ENCODE data around the gene HFE.
"Not testable (repeated sequence)": the region's sequence is repeated elsewhere in the genome, so short reads cannot be mapped to it uniquely, and the experiment has no call there.

The HFE gene

DNA sequence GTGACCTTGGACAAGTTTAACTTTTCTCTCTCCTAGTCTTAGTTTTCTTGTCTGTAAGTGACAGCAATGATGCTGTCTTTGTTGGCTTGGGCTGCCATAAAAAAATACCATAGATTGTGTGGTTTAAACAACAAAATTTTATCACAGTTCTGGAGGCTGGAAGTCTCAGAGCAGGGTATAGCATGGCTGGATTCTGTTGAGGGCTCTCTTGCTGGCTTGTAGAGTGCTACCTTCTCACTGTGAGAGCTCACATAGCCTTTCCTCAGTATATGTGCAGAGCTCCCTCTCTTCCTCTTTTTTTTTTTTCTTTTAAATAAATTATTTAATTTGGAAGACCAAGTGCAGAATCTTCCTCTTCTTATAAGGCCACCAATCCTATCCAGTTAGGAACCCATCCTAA lies 26.3 kb downstream of the HFE start:
- DNase-seq, result no peak

GRCh38 chr6:26115226-26115625 lies 28.0 kb downstream of the HFE start:
- DNase-seq, result no peak

DNA sequence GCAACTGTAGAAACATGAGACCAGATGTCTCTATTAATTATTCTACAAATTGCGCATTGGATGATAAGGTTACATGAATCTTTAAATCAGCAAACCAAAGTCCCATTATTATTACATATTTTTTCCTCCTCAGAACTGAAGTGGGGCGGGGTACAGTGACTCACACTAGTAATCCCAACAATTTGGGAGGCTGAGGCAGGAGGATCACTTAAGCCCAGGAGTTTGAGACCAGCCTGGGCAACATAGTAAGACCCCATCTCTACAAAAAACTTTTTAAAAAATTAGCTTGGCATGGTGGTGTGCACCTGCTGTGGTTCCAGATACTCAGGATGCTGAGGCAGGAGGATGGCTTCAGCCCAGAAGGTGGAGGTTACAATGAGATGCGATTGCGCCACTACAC lies 29.0 kb downstream of the HFE start:
- DNase-seq, result no peak

DNA sequence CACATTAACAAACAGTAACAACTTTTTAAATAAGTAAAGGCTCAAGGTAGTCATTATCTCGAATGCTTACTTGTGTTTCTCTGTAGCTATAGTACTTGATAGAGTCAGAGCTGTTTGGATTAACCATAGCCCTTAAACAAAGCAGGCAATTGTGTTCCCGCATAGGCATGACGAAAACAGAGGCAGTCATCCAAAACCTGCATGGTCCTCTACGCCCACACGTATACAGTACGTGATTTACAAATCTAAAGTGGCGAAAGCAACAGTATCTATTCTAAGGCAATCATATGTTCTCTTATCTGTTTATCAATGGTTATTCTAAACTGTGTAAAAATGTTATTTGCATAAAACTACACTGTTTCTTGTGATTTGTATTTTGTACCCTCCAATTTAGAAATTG lies 31.8 kb downstream of the HFE start:
- DNase-seq, result no peak

GRCh38 chr6:26120115-26120514 lies 32.9 kb downstream of the HFE start:
- not testable (repeated sequence) for DNase-seq

GRCh38 chr6:26120807-26121140 lies 33.5 kb downstream of the HFE start:
- no peak for DNase-seq

DNA sequence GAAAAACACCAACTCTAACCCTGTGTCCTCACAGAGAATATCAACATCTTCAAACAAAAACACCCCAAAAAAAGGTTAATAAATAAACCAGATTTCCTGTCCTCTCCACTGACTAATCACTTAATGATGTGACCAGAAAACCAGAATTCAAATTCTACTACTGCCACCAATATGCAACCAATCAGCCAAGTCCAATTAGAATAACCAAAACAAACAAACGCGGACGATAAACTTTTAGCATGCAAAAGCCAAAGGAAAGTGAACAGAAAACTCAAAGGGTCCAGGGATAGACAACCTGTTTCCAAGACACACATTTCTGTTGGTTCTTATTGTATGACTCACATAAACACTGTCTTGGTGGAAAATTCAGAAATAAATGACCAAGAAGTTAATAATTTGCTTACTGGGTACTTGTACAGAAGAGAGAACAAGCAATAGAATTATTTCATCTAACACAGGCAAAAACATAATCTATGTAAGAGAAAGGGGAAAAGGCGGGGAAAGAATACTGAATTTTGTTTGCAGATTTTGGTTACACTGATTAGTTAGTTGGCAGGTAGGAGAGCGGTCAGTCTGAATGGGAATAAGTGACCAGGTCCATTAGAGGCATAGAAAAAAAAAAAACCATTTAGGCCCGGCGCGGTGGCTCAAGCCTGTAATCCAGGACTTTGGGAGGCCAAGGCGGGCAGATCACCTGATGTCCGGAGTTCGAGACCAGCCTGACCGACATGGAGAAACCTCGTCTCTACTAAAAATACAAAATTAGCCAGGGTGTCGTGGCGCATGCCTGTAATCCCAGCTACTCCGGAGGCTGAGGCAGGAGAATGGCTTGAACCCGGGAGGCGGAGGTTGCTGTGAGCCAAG lies 34.1 kb downstream of the HFE start:
- no peak for DNase-seq

GRCh38 chr6:26122005-26122388 lies 34.8 kb downstream of the HFE start:
- no peak for DNase-seq

GRCh38 chr6:26122402-26122792 lies 35.2 kb downstream of the HFE start:
- DNase-seq, result peak; percentile 38

DNA sequence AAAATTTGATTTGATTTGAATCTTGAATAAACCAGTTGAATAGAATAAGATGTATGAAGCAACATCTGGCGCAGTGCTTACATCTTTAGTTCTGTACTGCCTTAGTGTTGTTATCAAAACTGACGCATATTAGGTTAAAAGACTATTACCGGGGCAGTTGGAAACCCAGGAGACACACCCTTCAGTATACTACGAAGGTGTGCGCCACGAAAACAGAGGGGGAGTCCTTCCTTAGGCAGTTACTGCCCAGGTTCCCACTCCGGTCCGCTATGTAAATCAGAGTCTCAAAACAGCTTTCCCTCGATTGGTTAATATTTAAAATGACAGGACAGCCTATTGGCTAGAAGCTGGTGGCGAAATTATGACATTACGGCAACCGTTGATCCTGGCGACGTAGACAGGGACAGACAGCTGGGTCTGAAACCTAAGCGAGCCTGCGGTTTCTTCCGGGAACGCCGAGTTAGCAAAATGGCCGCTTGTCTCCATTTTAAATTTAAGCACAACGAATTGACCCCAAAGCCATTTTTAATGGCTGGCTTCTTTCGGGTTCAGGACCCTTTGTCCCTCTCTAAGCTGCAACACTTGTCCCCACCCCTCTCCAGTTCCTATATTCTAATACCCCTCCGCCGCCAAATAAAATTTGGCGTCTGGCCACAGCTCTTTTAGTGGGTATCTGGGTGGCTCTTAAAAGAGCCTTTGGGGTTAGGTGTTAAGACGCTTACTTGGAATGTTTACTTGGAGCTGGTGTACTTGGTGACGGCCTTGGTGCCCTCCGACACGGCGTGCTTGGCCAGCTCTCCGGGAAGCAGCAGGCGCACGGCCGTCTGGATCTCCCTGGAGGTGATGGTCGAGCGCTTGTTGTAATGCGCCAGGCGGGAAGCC lies 35.8 kb downstream of the HFE start:
- peak; percentile 100 for DNase-seq

DNA sequence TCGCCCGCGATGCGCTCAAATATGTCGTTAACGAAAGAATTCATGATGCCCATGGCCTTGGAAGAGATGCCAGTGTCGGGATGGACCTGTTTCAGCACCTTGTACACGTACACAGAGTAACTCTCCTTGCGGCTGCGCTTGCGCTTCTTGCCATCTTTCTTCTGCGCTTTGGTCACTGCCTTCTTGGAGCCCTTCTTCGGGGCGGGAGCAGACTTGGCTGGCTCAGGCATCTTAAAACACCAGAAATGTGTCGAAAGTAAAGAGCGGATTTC lies 36.4 kb downstream of the HFE start:
- no peak for DNase-seq

- DNase-seq, result peak; percentile 99
Measured at GRCh38 chr6:26123947-26124780, 36.9 kb downstream of the HFE start.

DNA sequence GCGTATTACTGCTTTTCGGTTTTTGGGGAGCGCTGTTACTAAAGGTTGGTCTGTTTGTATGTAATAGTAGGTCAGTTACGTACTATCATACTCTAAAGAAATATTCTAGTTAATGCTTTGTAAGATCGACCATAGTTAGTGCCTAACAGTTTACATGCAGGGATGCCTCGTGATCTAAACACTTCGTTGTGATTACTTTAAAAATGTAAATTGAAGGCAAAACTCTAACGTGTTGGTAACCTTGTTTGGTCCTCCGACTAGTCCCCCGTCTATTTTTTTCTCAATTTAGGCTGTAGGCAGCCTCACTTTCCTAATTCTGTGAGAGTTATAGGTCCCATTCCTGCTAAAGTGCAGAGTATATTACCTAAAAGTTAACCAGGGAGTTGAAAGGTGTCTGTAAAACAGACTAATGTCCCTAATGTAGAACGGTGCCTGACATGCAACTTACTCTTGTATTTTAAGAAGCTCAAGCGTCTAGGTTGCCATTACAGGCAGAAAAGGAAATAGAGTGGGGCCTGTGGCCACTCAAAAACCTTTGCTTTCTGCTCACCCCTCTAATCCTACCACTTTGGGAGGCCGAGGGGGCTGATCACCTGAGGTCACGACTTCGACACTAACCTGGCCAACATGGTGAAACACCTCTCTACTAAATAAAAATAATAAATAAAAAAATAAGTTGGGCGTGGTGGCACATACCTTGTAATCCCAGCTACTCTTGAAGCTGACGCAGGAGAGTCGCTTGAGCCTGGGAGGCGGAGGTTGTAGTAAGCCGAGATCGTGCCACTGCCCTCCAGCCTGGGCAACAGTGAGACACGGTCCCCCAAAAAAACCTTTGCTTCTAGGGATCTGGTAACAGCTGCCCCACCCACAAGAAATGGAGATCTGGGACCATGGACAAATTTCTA lies 37.8 kb downstream of the HFE start:
- DNase-seq, result peak; percentile 7

GRCh38 chr6:26126394-26127235 lies 39.4 kb downstream of the HFE start:
- no peak for DNase-seq

- no peak for DNase-seq
Measured at GRCh38 chr6:26128013-26128771, 41.0 kb downstream of the HFE start.

DNA sequence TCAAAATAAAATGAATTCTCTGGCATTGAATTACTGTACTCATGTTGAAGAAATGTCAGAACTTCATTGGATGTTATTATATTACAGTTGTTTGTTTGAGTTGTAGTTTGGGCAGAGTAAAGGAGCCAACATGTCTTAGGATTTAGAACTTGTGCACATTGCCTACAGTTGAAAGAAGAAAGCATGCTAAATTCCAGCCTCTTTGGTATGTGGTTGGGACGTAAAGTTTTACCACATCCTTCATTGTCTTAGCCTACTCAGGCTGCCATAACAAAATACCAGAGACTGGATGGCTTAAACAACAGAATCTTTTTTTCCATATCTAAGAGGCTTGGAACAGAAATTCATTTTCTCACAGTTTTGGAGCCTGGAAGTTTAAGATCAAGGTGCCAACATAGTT lies 42.4 kb downstream of the HFE start:
- DNase-seq, result peak; percentile 19

GRCh38 chr6:26130581-26131249 lies 43.5 kb downstream of the HFE start:
- DNase-seq, result no peak

- no peak for DNase-seq
Measured at GRCh38 chr6:26131618-26132017, 44.4 kb downstream of the HFE start.

- no peak for DNase-seq
Measured at GRCh38 chr6:26133730-26134129, 46.5 kb downstream of the HFE start.

GRCh38 chr6:26136321-26136720 lies 49.1 kb downstream of the HFE start:
- no peak for DNase-seq

All from fibroblast of skin of scalp (primary cell).